HEK293 (cell line): ENCODE data around the gene AFAP1L2.

Source experiments
- CTCF ChIA-PET: fragments of 350-600 bp; formaldehyde crosslinking; extraction: SDS; loops from one replicate; lab custom pipeline; 2021; ENCODE audit warnings: antibody characterized with exemption; lab: Yijun Ruan, JAX
- POLR2A ChIA-PET: fragments of 300-600 bp; formaldehyde crosslinking; extraction: SDS; loops from one replicate; lab custom pipeline; 2020; ENCODE audit warnings: antibody characterized with exemption, inconsistent platforms; lab: Yijun Ruan, JAX
- H3K27ac ChIP-seq: fragments of 200-500 bp; sonication (Bioruptor generic); 2 replicates; pipeline ENCODE4 v1.5.1; 2014; ENCODE audit warnings: low read depth, low read length, control low read depth, inconsistent platforms; ENCODE audit errors: extremely low read depth
- H3K36me3 ChIP-seq, 2 experiments: fragments of 200-500 bp in 1 of 2; sonication (Bioruptor generic) in 1 of 2; 1 replicate in 1 of 2; 2 replicates in 1 of 2; pipeline ENCODE4 v1.5.1; 2014 to 2017; ENCODE audit warnings: inconsistent platforms in 2 of 2, low read length in 2 of 2; ENCODE audit not compliant: control insufficient read depth in 2 of 2, insufficient read depth in 1 of 2
- H3K4me1 ChIP-seq: fragments of 200-500 bp; sonication (Bioruptor generic); 2 replicates; pipeline ENCODE4 v1.5.1; 2014; ENCODE audit warnings: mild to moderate bottlenecking, low read length, inconsistent platforms; ENCODE audit not compliant: control insufficient read depth, insufficient read depth
- H3K4me3 ChIP-seq: 2 replicates; pipeline ENCODE4 v1.5.1; 2011; ENCODE audit warnings: low read depth, mild to moderate bottlenecking, control low read depth, low read length, moderate library complexity
- H3K9me3 ChIP-seq: fragments of 200-500 bp; sonication (Bioruptor generic); 2 replicates; pipeline ENCODE4 v1.5.1; 2014; ENCODE audit warnings: low read depth, low read length, inconsistent platforms; ENCODE audit not compliant: control insufficient read depth, insufficient read depth
- BCL11A ChIP-seq: fragments of 450-650 bp; formaldehyde crosslinking; IDR thresholded peaks from 2 replicates; pipeline ENCODE4 v1.5.1; 2016; ENCODE audit warnings: low read depth, missing biosample characterization, missing genetic modification characterization
- KLF1 ChIP-seq: fragments of 450-650 bp; formaldehyde crosslinking; IDR thresholded peaks from 2 replicates; pipeline ENCODE4 v1.5.1; 2016; ENCODE audit warnings: missing biosample characterization, missing genetic modification characterization
- KLF17 ChIP-seq: fragments of 450-650 bp; formaldehyde crosslinking; IDR thresholded peaks from 2 replicates; pipeline ENCODE4 v1.5.1; 2016; ENCODE audit warnings: missing biosample characterization, missing genetic modification characterization
- OSR2 ChIP-seq: fragments of 450-650 bp; formaldehyde crosslinking; IDR thresholded peaks from 2 replicates; pipeline ENCODE4 v1.5.1; 2016; ENCODE audit warnings: missing biosample characterization, missing genetic modification characterization
- RBAK ChIP-seq: fragments of 450-650 bp; formaldehyde crosslinking; IDR thresholded peaks from 2 replicates; pipeline ENCODE4 v1.5.1; 2016; ENCODE audit warnings: missing biosample characterization, missing genetic modification characterization
- SCRT2 ChIP-seq: fragments of 450-650 bp; formaldehyde crosslinking; IDR thresholded peaks from 2 replicates; pipeline ENCODE4 v1.5.1; 2016; ENCODE audit warnings: missing biosample characterization, missing genetic modification characterization
- TSHZ1 ChIP-seq: fragments of 450-650 bp; formaldehyde crosslinking; IDR thresholded peaks from 2 replicates; pipeline ENCODE4 v1.5.1; 2016; ENCODE audit warnings: missing biosample characterization, missing genetic modification characterization, borderline replicate concordance
- ZFP37 ChIP-seq: fragments of 450-650 bp; formaldehyde crosslinking; IDR thresholded peaks from 2 replicates; pipeline ENCODE4 v1.5.1; 2016; ENCODE audit warnings: missing biosample characterization, missing genetic modification characterization
- ZNF112 ChIP-seq: fragments of 450-650 bp; formaldehyde crosslinking; IDR thresholded peaks from 2 replicates; pipeline ENCODE4 v1.5.0; 2017; ENCODE audit warnings: missing biosample characterization, missing genetic modification characterization
- ZNF138 ChIP-seq: fragments of 450-650 bp; formaldehyde crosslinking; IDR thresholded peaks from 2 replicates; pipeline ENCODE4 v1.5.1; 2016; ENCODE audit warnings: missing biosample characterization, missing genetic modification characterization, borderline replicate concordance
- ZNF211 ChIP-seq: fragments of 450-650 bp; formaldehyde crosslinking; IDR thresholded peaks from 2 replicates; pipeline ENCODE4 v1.5.1; 2016; ENCODE audit warnings: low read depth, missing biosample characterization, missing genetic modification characterization
- ZNF280C ChIP-seq: fragments of 450-650 bp; formaldehyde crosslinking; IDR thresholded peaks from 2 replicates; pipeline ENCODE4 v1.5.1; 2016; ENCODE audit warnings: missing biosample characterization, missing genetic modification characterization
- ZNF362 ChIP-seq: fragments of 450-650 bp; formaldehyde crosslinking; IDR thresholded peaks from 2 replicates; pipeline ENCODE4 v1.5.1; 2016; ENCODE audit warnings: missing biosample characterization, missing genetic modification characterization
- ZNF37A ChIP-seq: fragments of 450-650 bp; IDR thresholded peaks from 2 replicates; pipeline ENCODE4 v1.5.1; 2018; ENCODE audit warnings: missing biosample characterization, missing genetic modification characterization
- ZNF513 ChIP-seq: fragments of 450-650 bp; IDR thresholded peaks from 2 replicates; pipeline ENCODE4 v1.5.1; 2018; ENCODE audit warnings: missing biosample characterization, missing genetic modification characterization
- ZNF571 ChIP-seq: fragments of 450-650 bp; formaldehyde crosslinking; IDR thresholded peaks from 2 replicates; pipeline ENCODE4 v1.5.0; 2017; ENCODE audit warnings: missing biosample characterization, missing genetic modification characterization
- ZNF610 ChIP-seq: fragments of 450-650 bp; formaldehyde crosslinking; IDR thresholded peaks from 2 replicates; pipeline ENCODE4 v1.5.1; 2016; ENCODE audit warnings: missing biosample characterization, missing genetic modification characterization, borderline replicate concordance
- ZNF660 ChIP-seq: fragments of 450-650 bp; IDR thresholded peaks from 2 replicates; pipeline ENCODE4 v1.5.1; 2018; ENCODE audit warnings: missing biosample characterization, mild to moderate bottlenecking, missing genetic modification characterization
- ZNF701 ChIP-seq: fragments of 450-650 bp; formaldehyde crosslinking; IDR thresholded peaks from 2 replicates; pipeline ENCODE4 v1.5.1; 2016; ENCODE audit warnings: missing biosample characterization, missing genetic modification characterization
- ZNF76 ChIP-seq: fragments of 450-650 bp; formaldehyde crosslinking; IDR thresholded peaks from 2 replicates; pipeline ENCODE4; 2016; ENCODE audit warnings: low read depth, missing biosample characterization, missing genetic modification characterization, borderline replicate concordance

Gene AFAP1L2

GRCh38 chr10:114256008-114256765, 148.1 kb downstream of the AFAP1L2 start (continued):
- TF ChIP-seq KLF17 (tag by site-specific recombination) (no peak), ZNF211 (tag by site-specific recombination) (no peak), ZNF660 (tag by site-specific recombination) (no peak), BCL11A (no peak), ZNF571 (no peak)

GRCh38 chr10:114255227-114255626, 149.1 kb downstream of the AFAP1L2 start:
- no peak overlapping the region for H3K27ac ChIP-seq
- ChIA-PET CTCF (no interaction called here), POLR2A (no interaction called here)

GRCh38 chr10:114252883-114253282, 151.4 kb downstream of the AFAP1L2 start:
- POLR2A ChIA-PET: no interaction called here
- CTCF ChIA-PET: no interaction called here
- TF ChIP-seq ZNF701: no peak
- no peak for TF ChIP-seq SCRT2
- no peak for TF ChIP-seq ZFP37 (tag by site-specific recombination)
- no peak for TF ChIP-seq TSHZ1 (tag by site-specific recombination)

More at GRCh38 chr10:114255227-114255626, 149.1 kb downstream of the AFAP1L2 start:
- TF ChIP-seq ZNF37A (tag by site-specific recombination) (no peak), ZNF362 (tag by site-specific recombination) (no peak), ZNF513 (tag by site-specific recombination) (no peak), ZNF138 (tag by site-specific recombination) (no peak), RBAK (tag by site-specific recombination) (no peak), ZNF610 (tag by site-specific recombination) (no peak), ZNF280C (tag by site-specific recombination) (no peak), ZNF112 (tag by site-specific recombination) (no peak), ZNF76 (tag by site-specific recombination) (no peak), OSR2 (no peak), KLF1 (tag by site-specific recombination) (no peak)
- TF ChIP-seq, all 188 proteins: peak for 0
- Histone ChIP-seq H3K9me3 (no peaks in the 10 kb centered on the region), H3K4me3 (no peak overlapping the region), H3K36me3 (no peaks in the 10 kb centered on the region), H3K4me1 (peaks cover 4% of the 10 kb centered on the region; the same call in 1 of the 2 replicates)

More at GRCh38 chr10:114252883-114253282, 151.4 kb downstream of the AFAP1L2 start:
- H3K4me1 ChIP-seq: no peaks in the 10 kb centered on the region
- no peaks in the 10 kb centered on the region for H3K36me3 ChIP-seq
- H3K9me3 ChIP-seq: no peaks in the 10 kb centered on the region
- H3K27ac ChIP-seq: no peak overlapping the region
- H3K4me3 ChIP-seq: no peak overlapping the region
